Stimulated activated CD4-positive, alpha-beta T cell treated with anti-CD3 and anti-CD28 coated beads, Interleukin-1b, Interleukin-23, amount 100 ng/mL, for 1 hour (primary cell): ENCODE measurements around the gene CCNH.

ENCODE experiments used
- DNase-seq, 2 donors: peaks; one replicate each; pipeline ENCODE4 v3.0.0-alpha.2; 2020; ENCODE audit warnings: low read depth in 2 of 2

CCNH gene

DNA sequence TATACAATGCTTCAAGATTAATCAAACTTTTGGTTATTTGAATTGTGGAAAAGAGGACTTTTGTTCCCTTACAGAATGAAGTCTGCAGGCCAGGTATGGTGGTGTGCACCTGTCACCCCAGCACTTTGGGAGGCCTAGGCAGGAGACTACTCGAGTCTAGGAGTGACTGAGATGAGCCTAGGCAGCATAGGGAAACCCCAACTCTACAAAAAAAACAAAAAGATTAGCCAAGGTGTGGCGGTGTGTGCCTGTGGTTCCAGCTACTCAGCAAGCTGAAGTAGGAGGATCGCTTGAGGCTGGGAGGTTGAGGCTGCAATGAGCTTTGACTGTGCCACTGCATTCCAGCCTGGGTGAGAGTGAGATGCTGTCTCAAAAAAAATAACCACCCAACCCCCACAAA is 9.3 kb downstream of the CCNH start:
- no peak for DNase-seq

DNA sequence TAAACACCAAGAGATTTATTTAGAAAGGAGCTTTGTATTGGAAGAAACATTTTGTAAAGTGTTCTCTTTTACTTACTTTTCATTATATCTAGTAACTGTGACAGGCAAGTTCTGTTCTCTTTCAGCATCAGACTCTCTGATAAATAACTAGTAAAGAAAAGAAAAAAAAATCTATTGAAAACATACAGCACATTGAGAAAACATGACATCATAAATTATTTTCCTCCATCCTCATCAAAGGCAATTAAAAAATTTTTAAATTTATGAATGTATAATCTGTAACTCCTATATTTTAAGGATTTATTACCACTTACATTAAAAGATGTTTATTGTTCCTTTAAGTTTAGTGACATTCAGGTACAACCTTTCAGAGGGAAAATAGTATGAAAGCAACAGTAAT is 11.1 kb downstream of the CCNH start:
- DNase-seq = no peak

DNA sequence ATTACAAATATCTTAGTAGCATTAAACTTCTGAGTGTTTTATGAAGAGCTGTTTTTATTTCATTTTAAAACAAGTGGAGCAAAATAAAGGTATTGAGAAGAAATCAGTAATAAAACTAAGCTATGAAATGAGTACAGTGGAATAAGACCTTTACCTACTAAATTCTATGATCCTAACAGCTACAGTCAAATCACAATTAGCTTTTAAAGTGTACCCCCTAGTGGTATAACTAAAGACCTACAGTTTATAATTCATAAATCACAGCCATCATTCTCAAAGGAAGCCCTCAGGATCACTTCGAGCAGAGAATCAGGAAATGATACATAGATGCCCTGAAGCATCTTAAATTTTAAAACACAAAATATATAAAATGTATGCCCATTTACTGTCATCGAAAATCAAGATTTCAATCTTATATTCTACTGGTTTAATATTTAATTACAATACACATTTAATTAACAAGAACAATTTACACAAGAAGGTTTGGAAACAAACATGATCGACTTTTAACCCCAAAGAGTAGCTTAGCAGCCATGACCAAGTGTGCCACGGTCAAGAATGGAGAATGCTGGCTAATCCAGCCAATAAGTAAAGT is 12.3 kb downstream of the CCNH start:
- DNase-seq = no peak

DNA sequence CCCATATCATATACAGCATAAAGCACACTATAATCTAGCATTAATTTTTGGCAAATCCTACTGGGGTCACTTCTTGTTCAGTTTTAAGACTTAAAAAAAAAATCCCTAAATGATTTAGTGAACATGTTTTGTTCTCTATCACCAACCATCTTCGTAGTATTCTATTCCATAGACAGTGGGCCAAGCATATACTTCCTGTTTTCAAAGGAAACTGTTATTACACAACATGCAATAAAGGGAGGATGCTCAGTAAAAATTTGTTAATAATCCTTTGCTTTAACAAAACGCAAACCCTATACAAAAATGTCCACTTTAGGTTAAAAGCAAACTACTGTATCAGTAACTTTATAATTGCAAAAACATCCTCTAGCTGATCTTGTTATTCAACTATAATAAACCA is 13.0 kb downstream of the CCNH start:
- no peak for DNase-seq

DNA sequence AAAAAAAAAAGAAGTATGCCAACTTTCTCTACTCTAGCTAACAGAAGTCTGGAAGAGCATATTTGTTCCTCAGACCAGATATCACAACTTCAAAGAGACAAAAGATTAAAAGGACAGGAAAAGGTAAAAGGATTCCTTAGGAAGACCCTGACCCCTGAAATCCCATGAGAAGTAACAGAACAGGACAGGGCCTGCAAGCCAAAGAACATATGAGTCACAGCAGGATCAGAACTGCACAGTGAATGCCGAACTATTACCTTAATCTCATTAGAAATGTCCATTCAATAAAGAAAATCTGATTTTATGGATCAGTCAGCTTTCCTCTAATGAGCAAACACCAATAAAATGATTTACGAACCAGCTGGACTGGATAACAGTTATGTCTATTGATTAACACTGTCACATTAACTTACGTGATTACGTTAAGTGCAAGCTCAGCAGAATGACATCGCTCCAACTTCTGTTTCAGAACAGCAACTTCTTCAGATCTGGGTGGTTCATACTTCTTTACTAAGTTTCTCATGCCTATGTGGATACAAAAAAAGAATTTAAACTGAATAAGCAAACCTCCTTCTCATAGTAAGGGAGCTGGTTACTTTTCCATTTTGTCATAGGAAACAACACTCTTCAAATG is 13.6 kb downstream of the CCNH start:
- DNase-seq = no peak

DNA sequence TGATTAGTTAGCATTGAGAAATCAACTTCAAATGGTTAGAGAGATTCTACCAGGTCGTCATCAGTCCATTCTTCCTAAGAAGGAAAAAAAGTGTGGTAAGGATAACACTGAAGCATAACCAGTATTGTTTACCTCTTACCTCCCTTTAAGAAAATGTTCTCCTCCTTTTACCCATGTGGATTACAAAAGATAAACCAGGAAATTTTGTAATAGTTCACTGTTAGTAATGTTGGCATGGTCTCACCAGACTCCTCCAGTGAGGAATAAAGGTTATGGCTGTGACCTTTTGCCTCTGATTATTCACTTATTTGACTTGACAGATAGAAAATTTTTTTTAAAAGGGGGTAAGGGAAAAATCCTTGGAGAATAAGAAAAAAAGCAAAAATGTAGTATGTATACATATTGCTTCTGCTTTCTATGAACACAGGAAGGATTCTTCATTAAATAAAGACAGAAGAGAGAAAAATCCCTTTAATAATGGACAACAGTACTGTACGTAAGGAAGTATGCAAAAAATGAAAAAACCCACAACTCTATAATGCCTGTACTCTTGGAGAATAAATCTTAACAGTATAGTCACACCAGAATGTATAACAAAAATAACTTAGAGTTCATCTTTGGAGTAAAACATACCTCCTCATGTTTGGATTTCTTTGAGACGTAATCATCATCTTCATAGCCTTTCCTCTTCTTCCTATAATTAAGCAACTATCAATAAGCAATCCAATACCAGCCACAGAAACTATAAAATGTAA is 18.1 kb downstream of the CCNH start:
- no peak for DNase-seq

DNA sequence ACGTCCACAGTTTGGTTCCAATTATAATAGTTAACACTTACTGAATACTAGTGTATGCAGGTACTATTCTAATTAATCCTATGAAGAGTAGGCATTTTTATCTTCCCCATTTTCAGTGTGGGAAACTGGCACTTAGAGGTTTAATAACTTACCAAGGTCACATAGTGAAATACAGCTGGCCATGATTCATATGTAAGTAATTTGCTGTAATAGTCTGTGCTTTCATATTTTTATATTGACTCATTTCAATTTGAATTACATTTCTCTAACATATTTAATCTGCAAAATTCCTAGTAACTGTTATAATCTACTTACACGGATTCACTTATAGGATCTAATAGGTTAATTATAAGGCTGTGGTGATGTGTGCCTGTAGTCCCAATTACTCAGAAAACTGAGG is 19.4 kb downstream of the CCNH start:
- DNase-seq = no peak

DNA sequence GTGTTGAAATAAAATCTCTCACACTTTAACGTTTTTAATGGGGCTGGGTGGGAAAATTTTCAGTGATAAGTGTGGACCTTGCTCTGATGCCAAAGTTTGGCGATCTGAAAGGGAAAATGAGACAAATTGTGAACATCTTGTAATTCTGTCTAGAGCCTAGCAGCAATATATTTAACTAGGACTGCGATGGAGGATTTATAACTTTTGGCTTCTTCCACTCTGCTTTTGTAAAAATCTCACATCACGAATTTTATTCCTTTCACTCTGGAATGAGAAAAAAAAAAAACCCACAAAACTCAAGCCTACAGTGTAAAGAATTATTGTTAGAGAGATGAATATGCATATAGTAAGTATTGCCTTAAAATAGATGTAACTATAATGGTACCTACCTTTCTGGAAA is 19.9 kb downstream of the CCNH start:
- no peak for DNase-seq

DNA sequence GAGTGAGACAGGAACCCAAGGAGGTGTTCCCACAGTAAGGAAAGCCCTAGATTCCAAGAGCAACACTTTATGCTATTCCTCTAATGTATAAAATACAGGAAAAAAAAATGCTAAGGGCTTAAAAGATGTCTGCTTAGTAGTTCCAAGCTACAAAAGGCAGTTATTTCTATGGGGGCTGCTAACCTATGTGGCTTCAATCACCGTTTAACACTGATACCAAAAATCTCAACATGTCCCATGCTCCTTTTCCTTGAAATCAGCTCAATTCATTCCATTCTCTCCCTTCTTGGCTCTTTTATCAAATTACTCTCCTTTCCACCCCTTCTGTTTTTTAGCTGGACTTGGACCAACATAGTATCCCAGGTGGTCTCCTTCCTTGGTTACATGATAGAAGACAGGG is 20.6 kb downstream of the CCNH start:
- no peak for DNase-seq

DNA sequence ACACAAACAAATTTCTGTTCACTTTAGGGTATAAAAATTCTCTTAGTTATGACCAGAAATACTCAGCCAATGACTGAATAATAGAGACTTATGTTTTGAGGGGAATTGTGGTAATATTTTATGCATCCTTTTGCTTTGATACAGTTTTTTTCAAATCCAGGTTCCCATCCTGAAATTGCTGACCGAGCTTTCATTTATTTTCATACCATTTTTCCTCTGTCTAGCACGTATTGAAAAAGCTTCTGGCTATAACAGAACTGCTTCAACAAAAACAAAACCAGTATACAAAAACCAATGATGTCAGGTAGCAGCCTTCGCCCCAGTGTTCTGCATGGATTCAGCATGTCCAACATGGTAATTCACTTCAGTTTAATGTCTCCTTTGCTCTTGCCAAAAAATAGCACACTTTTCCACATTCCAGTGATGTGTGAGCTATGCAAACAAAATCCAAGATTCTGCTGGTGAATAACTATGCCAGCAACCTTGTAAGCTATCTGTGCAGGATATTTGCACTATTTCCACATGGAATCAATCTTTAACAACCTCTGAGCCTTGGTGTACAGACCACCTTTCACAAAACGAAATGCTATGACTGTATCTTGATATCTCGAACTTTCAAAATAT is 22.0 kb downstream of the CCNH start:
- DNase-seq = no peak

DNA sequence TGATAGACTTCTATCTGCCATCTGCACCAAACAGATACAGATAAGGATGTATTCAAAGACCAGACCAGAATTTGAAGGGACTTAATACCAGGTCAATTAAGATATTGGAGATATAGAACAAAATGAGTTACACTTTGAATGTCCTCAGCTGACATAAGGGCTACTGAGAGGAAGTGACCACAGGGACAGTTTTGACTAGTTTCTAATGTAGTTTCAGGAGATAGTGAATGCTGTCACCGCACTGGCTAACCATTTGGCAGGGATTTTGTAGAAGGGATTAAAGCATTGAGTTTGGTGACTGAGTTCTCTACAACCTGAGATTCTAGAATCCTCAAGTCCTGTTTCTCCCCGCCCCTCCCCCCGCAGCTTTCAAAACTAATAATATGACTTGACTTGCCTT is 22.7 kb downstream of the CCNH start:
- DNase-seq = no peak

DNA sequence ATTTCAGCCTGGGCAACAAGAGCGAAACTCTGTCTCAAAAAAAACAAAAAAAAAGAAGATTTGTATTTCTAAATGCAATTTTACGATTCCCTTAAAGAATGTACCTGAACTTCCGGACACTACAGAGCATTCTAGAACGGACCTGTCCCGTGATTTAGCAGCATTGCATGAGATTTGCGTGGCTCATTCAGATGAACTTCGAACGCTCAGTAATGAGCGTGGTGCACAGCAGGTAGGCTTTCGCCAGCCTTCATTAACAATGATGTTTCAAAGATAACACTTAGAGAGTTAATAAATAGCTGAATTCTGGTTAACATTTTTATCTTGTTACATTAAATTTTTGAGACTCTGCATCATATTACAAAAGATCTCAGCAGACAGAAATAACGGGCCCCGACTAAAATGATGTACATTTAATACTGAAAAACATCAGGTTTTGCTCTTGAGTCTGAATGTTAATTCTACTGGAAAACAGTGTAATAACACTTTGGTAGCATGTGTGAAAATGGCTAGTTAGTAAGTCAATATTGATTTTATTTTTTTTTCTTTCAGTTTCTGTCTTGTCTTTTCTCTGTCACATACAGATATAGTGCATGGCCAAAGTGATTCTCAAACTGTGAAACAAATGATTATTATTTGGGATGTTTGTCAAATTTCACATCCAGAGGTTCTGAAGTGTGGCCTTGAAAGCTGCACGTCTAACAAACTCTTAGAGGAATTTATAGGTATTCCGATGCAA is 23.3 kb downstream of the CCNH start:
- DNase-seq = no peak

DNA sequence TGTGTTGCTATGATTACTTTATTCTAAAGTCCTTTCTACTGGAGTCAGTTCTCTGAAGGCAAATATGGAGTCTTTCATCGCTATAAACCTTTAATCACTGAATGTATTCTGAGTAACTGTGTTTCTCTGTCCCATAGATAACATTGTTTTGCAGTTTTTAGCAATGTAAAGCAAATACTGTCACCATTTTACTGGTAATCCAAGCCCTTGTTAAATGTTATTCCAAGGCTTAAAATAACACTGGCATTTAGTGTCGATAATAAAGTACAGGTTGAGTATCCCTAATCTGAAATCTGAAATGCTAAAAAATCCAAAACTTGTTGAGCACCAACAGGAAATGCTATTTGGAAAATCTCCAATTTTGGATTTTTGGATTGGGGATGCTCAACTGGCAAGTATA is 24.6 kb downstream of the CCNH start:
- no peak for DNase-seq

DNA sequence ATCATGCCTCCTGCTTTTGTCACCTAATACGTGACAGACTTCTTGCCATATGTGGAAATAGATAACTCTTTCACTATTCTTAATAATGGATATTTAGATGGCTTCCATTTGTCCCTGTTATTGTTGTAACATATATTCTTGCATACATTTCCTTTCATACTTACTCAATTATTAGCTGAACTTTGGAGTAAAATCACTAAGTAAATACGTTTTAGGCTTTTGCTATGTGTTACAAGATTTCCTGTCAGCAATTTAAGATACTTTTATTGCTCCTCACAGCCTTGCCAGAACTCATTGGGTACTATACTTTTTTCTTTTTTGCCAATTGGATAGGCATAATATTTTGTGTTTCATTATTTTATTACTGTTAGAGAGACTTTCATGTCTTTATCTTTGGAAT is 26.9 kb downstream of the CCNH start:
- DNase-seq = no peak

DNA sequence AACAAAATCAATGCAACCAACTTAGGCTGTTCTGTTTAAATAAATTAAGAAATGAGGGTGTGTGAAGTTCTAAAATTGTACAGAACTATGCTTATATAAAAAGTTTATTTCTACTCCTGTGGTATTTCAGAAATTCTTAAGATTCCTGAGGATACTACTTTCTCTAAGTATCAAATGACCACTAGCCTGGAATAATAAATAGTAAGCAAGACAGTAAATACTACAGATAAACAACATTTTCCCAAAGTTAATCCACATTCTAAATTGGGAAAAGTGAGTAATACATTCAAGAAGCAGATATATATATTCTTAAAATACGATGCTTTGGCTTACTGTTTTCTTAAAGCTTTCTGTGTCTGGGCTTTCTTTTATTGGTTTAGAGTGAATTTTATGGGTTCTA is 29.5 kb downstream of the CCNH start:
- no peak for DNase-seq

DNA sequence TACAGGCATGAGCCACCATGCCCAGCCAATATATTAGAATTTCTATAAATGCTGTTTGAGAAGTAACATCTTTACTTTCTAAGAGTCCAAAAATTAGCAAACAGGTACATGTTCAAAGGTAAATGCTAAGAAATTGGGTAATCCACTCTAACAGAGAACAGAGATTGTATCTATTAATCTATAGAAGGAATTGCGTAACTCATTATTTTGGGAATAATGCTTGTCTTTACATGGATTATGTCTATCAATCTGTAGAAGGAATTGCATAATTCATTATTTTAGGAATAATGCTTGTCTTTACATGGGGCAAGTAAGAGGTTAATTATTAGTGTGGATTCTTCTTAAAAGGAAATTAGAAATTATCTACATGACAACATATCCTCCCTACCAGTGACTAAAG is 30.5 kb downstream of the CCNH start:
- DNase-seq = no peak

DNA sequence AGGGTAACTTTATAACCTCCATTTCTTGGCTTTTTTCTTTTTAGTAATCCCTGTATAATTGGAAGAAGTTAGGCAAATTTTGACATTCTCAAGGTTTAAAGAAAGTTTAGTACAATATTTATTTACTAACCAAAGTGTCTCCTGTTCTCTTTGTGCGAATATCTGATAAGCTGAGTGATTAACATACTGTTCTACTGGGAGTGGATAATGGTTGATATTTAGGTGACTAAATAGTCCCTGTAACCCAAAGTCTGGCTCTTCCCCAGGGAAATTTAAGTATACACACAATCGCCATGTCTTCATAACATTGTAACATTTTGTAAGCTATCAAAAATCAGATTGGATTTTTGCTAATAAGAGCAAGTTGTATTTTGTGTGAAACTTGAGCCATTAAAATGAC is 40.0 kb downstream of the CCNH start:
- DNase-seq = no peak

DNA sequence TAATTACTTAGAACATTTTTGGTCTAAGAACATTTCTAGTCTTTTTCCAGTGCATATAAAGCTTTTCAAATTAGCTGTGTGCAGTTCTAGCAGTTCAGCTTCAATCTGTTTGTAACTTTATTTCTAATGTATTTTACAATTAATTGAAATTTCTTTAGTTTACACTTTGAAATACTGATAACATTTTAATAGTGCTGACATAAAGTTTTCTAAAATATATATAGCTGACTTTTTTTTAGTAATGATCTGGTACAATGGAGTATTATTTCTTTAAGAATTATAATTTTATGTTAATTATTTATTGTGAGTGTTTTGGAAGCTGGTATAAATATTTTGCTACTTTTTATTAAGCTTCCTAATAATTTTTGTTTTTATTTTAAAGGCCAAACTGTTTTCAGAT is 43.3 kb downstream of the CCNH start:
- no peak for DNase-seq

DNA sequence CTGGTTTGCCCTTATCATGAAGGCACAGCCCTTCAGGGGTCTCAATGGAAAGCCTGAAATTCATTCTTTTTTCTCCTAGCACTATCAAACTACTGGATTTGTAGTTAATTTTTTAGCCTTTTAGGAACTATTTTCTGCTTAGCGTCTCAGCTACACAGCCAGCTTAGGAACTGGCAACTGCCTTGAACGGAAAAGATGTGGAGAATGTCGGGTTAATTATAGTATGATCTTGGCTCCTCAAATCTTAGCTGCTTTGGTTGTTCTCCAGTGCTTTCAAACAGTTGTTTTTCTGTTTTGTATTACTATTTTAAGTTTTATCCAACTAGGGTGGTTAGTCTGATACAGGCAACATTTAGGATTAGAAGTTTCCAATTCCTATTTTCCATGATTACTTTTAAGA is 44.1 kb downstream of the CCNH start:
- DNase-seq = no peak

DNA sequence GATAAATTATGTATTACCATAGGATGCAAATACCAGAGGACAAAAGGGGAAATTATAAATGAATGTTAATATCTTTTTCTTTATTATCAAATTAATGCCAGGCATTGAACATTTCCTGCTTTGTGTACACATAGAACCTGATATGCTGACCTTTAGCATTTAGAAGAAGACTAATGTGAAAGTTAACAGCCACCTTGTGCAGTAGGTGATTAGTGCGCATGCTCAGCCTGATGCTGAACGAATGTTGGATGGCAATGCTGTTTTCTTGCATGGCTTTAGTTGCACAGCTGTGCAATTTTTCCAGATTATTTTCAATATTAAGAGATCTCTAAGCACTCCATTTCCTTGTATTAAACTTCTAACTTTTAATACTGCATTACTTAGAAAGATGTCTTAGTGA is 45.5 kb downstream of the CCNH start:
- no peak for DNase-seq

DNA sequence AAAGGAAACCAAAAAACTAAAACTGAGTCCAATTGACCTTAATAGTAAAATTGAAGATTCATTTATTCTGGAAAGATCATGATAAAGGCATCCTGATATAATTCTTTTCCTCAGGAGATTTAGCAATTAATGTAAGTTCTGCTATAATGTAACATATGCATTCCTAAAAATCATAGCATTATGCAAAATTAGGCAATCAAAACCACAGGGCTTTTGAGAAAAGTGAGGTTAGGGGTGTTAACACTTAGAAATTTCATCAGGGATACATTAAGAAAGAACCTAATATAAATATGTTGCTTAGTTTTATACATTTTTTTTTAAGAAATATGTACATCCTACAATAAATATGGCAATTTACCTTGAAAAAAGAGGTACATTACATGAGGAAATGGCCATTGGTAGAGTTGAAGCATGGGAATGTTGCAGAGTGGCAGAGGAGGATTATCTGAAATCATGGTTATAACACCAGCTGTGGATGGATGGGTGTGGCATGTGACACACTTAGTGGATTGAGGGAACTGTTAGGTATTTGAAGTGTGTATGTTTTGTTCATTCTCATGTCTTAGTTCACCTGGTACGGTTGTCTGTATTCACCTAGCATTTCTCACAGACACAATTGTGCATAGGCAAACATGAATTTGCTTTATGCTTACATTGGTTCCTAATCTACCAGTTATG is 51.1 kb downstream of the CCNH start:
- no peak for DNase-seq

DNA sequence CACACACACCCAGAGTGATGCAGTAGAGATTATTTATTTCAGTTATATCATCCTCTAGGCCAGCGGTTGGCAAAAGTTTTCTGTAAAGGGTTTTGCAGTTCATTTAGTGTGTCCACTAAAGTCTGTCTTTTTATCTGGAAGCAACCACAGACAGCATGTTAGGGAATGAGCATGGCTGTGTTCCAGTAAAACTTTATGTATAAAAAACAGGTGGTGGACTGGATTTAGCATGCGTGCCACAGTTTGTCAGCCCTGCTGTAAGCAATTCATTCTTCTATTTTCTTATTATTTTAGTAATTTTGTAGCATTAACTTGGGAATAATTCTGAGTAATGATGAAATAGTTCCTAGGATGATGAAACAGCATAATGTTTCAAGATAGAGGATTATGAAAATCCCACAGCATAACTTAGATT is 51.7 kb downstream of the CCNH start:
- no peak for DNase-seq
